HepG2 (cell line): Measurements from ENCODE around the gene RNLS. TPM values are rescaled to one million over a fixed set of nuclear protein-coding genes. Genes with fewer than 3 reads are reported as not detected.

Experiments used
- ATAC-seq: fragments of 200-7000 bp; cut with Tn5 transposase; 3 replicates; pipeline ENCODE4 v1.9.1; 2020; ENCODE audit warnings: mild to moderate bottlenecking, moderate library complexity
- BruUV-seq: library from RNA; stranded (reverse); fragments of 400-500 nt; replicated peaks from 2 replicates; lab custom pipeline; 2021; lab: Mats Ljungman, UMichigan
- CTCF ChIA-PET: fragments of 300-600 bp; formaldehyde crosslinking; extraction: SDS; loops from one replicate; lab custom pipeline; 2021; ENCODE audit warnings: low total read pairs, inconsistent platforms, low intra/inter-chr PET ratio; lab: Yijun Ruan, JAX
- POLR2A ChIA-PET: fragments of 350-600 bp; sonication (Branson Sonifier 250); formaldehyde crosslinking; loops from one replicate; lab custom pipeline; 2020; ENCODE audit warnings: antibody characterized with exemption, inconsistent platforms; lab: Yijun Ruan, JAX
- DNase-seq: peaks from one replicate; pipeline ENCODE4 v3.0.0-alpha.2; 2015; ENCODE audit warnings: low spot score
- FAIRE-seq: peaks from 3 replicates; lab custom pipeline; 2011; peaks lifted over from hg19 to GRCh38; lab: Jason Lieb, UNC
- H2AFZ ChIP-seq: one replicate; pipeline ENCODE4 v1.6.1; 2011; ENCODE audit warnings: low read length, inconsistent platforms
- H3K27ac ChIP-seq: fragments of 300-600 bp; 3 replicates; pipeline ENCODE4 v1.8.0; 2011; ENCODE audit warnings: mixed run types, mild to moderate bottlenecking, mixed read lengths, low read length, inconsistent platforms; ENCODE audit not compliant: insufficient read depth; ENCODE audit errors: extremely low read length
- H3K27me3 ChIP-seq, 2 experiments: fragments of 200-600 bp in 1 of 2; 2 replicates in 1 of 2; 3 replicates in 1 of 2; pipeline versions ENCODE4 v1.6.0 to v1.8.0; 2011; ENCODE audit warnings: low read length in 2 of 2, mild to moderate bottlenecking in 2 of 2, moderate library complexity in 2 of 2, inconsistent platforms in 1 of 2; ENCODE audit not compliant: insufficient read depth in 2 of 2, control insufficient read depth in 1 of 2
- H3K36me3 ChIP-seq, 2 experiments: fragments of 200-600 bp in 1 of 2; replicated peaks in 1 of 2; 2 replicates in 1 of 2; 3 replicates in 1 of 2; pipeline versions ENCODE4 v1.5.1 to v1.8.0; 2011; ENCODE audit warnings: low read length in 2 of 2, inconsistent platforms in 1 of 2; ENCODE audit not compliant: insufficient read depth in 2 of 2, control insufficient read depth in 1 of 2
- H3K4me1 ChIP-seq: 2 replicates; pipeline ENCODE4 v1.5.1; 2012; ENCODE audit warnings: low read length, inconsistent platforms; ENCODE audit not compliant: insufficient read depth
- H3K4me2 ChIP-seq: 2 replicates; pipeline ENCODE4 v1.6.0; 2011; ENCODE audit warnings: low read depth, low read length, inconsistent platforms
- H3K4me3 ChIP-seq, 3 experiments: fragments of 200-600 bp in 1 of 3; sonication (generic), shearing (Covaris generic) in 1 of 3; replicated peaks in 1 of 3; 2 replicates each; pipeline ENCODE4 v1.5.1; 2011 to 2016; ENCODE audit warnings: low read length in 3 of 3, inconsistent platforms in 2 of 3, low read depth in 2 of 3, mild to moderate bottlenecking in 2 of 3, control low read depth in 1 of 3, mixed read lengths in 1 of 3; ENCODE audit not compliant: insufficient read depth in 1 of 3
- H3K79me2 ChIP-seq: one replicate; pipeline ENCODE4 v1.6.1; 2011; ENCODE audit warnings: low read length, inconsistent platforms; ENCODE audit not compliant: insufficient read depth
- H3K9ac ChIP-seq: 2 replicates; pipeline ENCODE4 v1.6.0; 2011; ENCODE audit warnings: mild to moderate bottlenecking, low read depth, low read length, inconsistent platforms; ENCODE audit not compliant: insufficient read depth
- H3K9me3 ChIP-seq: 2 replicates; pipeline ENCODE4 v1.5.1; 2012; ENCODE audit warnings: mild to moderate bottlenecking, low read length
- H4K20me1 ChIP-seq: 2 replicates; pipeline ENCODE4 v1.6.0; 2011; ENCODE audit warnings: inconsistent platforms, mild to moderate bottlenecking, low read length, moderate library complexity; ENCODE audit not compliant: insufficient read depth
- FOXO1 ChIP-seq: sonication (generic); formaldehyde crosslinking; IDR thresholded peaks from 2 replicates; pipeline ENCODE4 v1.4.0; 2020; ENCODE audit warnings: missing genetic modification reagents
- TBP ChIP-seq: sonication (generic); formaldehyde crosslinking; IDR thresholded peaks from 2 replicates; pipeline ENCODE4 v1.5.0; 2020; ENCODE audit warnings: missing genetic modification reagents
- ZNF234 ChIP-seq: sonication (generic); formaldehyde crosslinking; conservative IDR thresholded peaks from 2 replicates; pipeline ENCODE4 v1.5.1; 2020; ENCODE audit warnings: mild to moderate bottlenecking, missing genetic modification reagents
- ZNF431 ChIP-seq: sonication (generic); formaldehyde crosslinking; IDR thresholded peaks from 2 replicates; pipeline ENCODE4 v1.9.0; 2022; ENCODE audit warnings: missing genetic modification reagents, low read depth, mild to moderate bottlenecking, borderline replicate concordance
- ZNF460 ChIP-seq: sonication (generic); formaldehyde crosslinking; IDR thresholded peaks from 2 replicates; pipeline ENCODE4 v1.5.1; 2020; ENCODE audit warnings: missing genetic modification reagents, mild to moderate bottlenecking, borderline replicate concordance
- WGBS: methylation state at CpG from one replicate; pipeline ENCODE4 v1.1.6; 2017; ENCODE audit warnings: low lambda C conversion rate; 5-methylcytosine and 5-hydroxymethylcytosine counted together
- in situ Hi-C: cut with HindIII; loops from 2 replicates; pipeline ENCODE4 v1.10.0; 2017; ENCODE audit warnings: low pct_unique_long_range_greater_than_20kb; ENCODE audit not compliant: extremely low pct_ligation_motif_present
- intact Hi-C: fragments of 100-400 bp; cut with micrococcal nuclease; formaldehyde crosslinking; loops from one replicate; pipeline ENCODE4 v1.10.0; 2022; ENCODE audit not compliant: unreplicated experiment
- polyA plus RNA-seq, 8 experiments: library from polyadenylated mRNA; depleted of rRNA in 3 of 8; stranded (reverse) in 7 of 8; unstranded in 1 of 8; fragments of >200 nt; fragmentation: Illumina TruSeq in 4 of 8; extraction: Trizol in 4 of 8; gene quantifications; 2 replicates each; pipeline versions ENCODE4 v1.2.1 to v1.2.3, GENCODE V29; 2011 to 2016; ENCODE audit warnings: low read depth in 4 of 8, missing spikeins in 1 of 8, mixed read lengths in 1 of 8; ENCODE audit not compliant: insufficient read depth in 1 of 8
- total RNA-seq, 5 experiments: library from RNA; depleted of rRNA; stranded (reverse); fragments of >200 nt; fragmentation: Illumina TruSeq; extraction: Trizol; gene quantifications; 2 replicates each; pipeline ENCODE4 v1.2.3, GENCODE V29; 2016; ENCODE audit warnings: low read depth in 1 of 5
- TF ChIP-seq, protein P1 (sequence below): sonication (generic); formaldehyde crosslinking; IDR thresholded peaks from 2 replicates; pipeline ENCODE4 v1.5.0; 2020; ENCODE audit warnings: mild to moderate bottlenecking, missing genetic modification reagents

RNLS gene
- total and polyA plus RNA-seq, 2 of the 13 experiments (the other 11 are each of a cell fraction or from before 2014, with no cell fraction given), result not detected

DNA sequence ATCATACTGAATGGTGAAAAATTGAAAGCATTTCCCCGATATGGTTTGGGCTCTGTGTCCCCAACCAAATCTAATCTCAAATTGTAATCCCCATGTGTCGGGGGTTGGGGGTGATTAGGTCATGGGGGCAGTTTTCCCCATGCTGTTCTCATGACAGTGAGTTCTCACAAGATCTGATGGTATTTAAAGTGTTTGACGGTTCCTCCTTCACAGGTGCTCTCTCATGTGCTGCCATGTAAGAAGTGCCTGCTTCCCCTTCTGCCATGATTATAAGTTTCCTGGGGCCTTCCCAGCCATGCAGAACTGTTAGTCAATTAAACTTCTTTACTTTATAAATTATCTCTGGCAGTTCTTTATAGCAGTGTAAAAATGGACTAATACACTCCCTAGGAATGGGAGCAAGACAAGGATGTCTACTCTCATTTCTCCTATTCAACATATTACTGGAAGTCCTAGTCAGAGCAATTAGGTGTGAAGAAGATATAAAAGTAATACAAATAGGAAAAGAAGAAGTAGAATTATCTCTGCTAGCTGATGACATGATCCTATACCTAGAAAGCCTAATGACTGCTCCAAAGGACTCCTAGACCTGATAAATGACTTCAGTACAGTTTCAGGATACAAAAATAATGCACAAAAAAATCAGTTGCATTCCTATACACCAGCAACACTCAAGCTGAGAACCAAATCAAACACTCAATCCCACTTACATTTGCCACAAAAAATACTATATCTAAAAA, 260.6 kb downstream of the RNLS start:
- H4K20me1 ChIP-seq, result no peaks in the 10 kb centered on the region
- TF ChIP-seq ZNF234 (CRISPR knock-in tag), result no peak
- TF ChIP-seq FOXO1 (CRISPR knock-in tag), result no peak
- TF ChIP-seq, protein P1, sequence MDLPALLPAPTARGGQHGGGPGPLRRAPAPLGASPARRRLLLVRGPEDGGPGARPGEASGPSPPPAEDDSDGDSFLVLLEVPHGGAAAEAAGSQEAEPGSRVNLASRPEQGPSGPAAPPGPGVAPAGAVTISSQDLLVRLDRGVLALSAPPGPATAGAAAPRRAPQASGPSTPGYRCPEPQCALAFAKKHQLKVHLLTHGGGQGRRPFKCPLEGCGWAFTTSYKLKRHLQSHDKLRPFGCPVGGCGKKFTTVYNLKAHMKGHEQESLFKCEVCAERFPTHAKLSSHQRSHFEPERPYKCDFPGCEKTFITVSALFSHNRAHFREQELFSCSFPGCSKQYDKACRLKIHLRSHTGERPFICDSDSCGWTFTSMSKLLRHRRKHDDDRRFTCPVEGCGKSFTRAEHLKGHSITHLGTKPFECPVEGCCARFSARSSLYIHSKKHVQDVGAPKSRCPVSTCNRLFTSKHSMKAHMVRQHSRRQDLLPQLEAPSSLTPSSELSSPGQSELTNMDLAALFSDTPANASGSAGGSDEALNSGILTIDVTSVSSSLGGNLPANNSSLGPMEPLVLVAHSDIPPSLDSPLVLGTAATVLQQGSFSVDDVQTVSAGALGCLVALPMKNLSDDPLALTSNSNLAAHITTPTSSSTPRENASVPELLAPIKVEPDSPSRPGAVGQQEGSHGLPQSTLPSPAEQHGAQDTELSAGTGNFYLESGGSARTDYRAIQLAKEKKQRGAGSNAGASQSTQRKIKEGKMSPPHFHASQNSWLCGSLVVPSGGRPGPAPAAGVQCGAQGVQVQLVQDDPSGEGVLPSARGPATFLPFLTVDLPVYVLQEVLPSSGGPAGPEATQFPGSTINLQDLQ (CRISPR knock-in tag), result no peak
- no peak for TF ChIP-seq ZNF431
- no peak for TF ChIP-seq ZNF460
- no peak for TF ChIP-seq TBP (CRISPR knock-in tag)
- ChIA-PET POLR2A (no interaction called here), CTCF (no interaction called here)
- intact Hi-C loops (no loop called here), in situ Hi-C loops (no loop called here)
- H3K79me2 ChIP-seq, result no peaks in the 10 kb centered on the region
- H3K4me1 ChIP-seq, result no peaks in the 10 kb centered on the region
- H3K9ac ChIP-seq, result no peak overlapping the region
- H3K36me3 ChIP-seq, result no peaks in the 10 kb centered on the region
- 2% methylated on average over 3 of the region's 3 CpGs for WGBS
- no peak for FAIRE-seq
- no peak for ATAC-seq
- BruUV-seq, result no TSS peak
- no peak overlapping the region for H3K4me2 ChIP-seq
- no peak overlapping the region for H2AFZ ChIP-seq
- H3K27ac ChIP-seq, result no peak overlapping the region
- peaks cover 35% of the 10 kb centered on the region for H3K9me3 ChIP-seq
- H3K4me3 ChIP-seq, result no peak overlapping the region
- H3K27me3 ChIP-seq, result no peaks in the 10 kb centered on the region
- DNase-seq, result no peak
